Activated naive CD8-positive, alpha-beta T cell treated with anti-CD3 and anti-CD28 coated beads, Interleukin-2, amount 50 U/mL, for 16 hours (primary cell): ENCODE measurements around the gene DSTN.

Experiments
- DNase-seq: peaks from one replicate; pipeline ENCODE4 v3.0.0-alpha.2; 2020; ENCODE audit warnings: low read depth, low spot score

The DSTN gene

GRCh38 chr20:17580895-17581294, 11.0 kb downstream of the DSTN start:
- no peak for DNase-seq

- DNase-seq = no peak
These were observed 13.3 kb downstream of the DSTN start for GRCh38 chr20:17583126-17583525.

GRCh38 chr20:17584689-17585088, 14.8 kb downstream of the DSTN start:
- DNase-seq = no peak

GRCh38 chr20:17586250-17586649, 16.4 kb downstream of the DSTN start:
- DNase-seq = no peak

GRCh38 chr20:17587148-17587547, 17.3 kb downstream of the DSTN start:
- DNase-seq = no peak

GRCh38 chr20:17587824-17588223, 17.9 kb downstream of the DSTN start:
- no peak for DNase-seq

- no peak for DNase-seq
These were observed 19.4 kb downstream of the DSTN start for GRCh38 chr20:17589161-17589834.

- DNase-seq = no peak
These were observed 20.4 kb downstream of the DSTN start for GRCh38 chr20:17590245-17590644.

GRCh38 chr20:17593902-17594301, 24.0 kb downstream of the DSTN start:
- no peak for DNase-seq

GRCh38 chr20:17594443-17594842, 24.6 kb downstream of the DSTN start:
- DNase-seq = no peak

GRCh38 chr20:17595856-17596255, 26.0 kb downstream of the DSTN start:
- no peak for DNase-seq

GRCh38 chr20:17598013-17598550, 28.2 kb downstream of the DSTN start:
- no peak for DNase-seq

GRCh38 chr20:17601957-17602356, 32.1 kb downstream of the DSTN start:
- no peak for DNase-seq

- no peak for DNase-seq
These were observed 32.6 kb downstream of the DSTN start for GRCh38 chr20:17602493-17602892.

- no peak for DNase-seq
These were observed 35.3 kb downstream of the DSTN start for GRCh38 chr20:17605131-17605660.

- no peak for DNase-seq
These were observed 36.1 kb downstream of the DSTN start for GRCh38 chr20:17606001-17606400.

- DNase-seq = no peak
These were observed 39.0 kb downstream of the DSTN start for GRCh38 chr20:17608701-17609497.

- no peak for DNase-seq
These were observed 40.0 kb downstream of the DSTN start for GRCh38 chr20:17609811-17610377.

GRCh38 chr20:17610566-17611289, 40.9 kb downstream of the DSTN start:
- no peak for DNase-seq

- no peak for DNase-seq
These were observed 41.3 kb downstream of the DSTN start for GRCh38 chr20:17611290-17611539.

- DNase-seq = no peak
These were observed 41.8 kb downstream of the DSTN start for GRCh38 chr20:17611540-17612286.
